Activated CD4-positive, alpha-beta T cell treated with anti-CD3 and anti-CD28 coated beads for 4 hours (primary cell): ENCODE data around the gene TSPEAR.
"Not testable (repeated sequence)": the region's sequence is repeated elsewhere in the genome, so short reads cannot be mapped to it uniquely, and the experiment has no call there.

ENCODE experiments used
- DNase-seq, 2 donors: peaks; one replicate each; pipeline ENCODE4 v3.0.0-alpha.2; 2020

TSPEAR gene

DNA sequence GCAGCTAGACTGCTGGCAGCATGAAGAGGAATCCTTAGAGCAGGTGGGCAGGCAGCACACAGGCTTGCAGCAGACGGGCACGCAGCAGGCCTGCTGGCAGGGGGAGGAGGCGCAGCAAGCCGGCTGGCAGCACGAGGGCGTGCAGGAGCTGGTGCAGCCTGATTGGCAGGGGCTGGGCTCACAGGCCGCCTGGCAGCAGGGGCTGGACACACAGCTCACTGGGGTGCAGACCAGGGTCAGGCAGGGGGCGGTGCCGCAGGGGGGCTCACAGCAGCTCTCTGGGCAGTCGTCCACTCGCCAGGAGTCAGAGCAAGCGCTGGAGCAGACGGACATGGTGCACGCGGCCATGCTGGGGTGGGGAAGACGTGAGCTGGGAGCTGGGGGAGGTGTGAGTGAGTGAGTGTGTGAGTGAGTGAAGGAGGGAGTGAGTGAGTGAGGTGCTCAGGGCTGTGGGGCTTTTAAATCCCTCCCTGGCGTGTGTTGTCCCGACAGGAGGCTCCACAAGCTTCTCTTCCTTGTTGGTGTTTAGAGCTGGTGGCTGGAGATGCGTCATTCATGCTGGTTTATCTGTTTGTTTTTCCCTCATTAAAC lies 131.0 kb downstream of the TSPEAR start, which contains the start of gene KRTAP10-5:
KRTAP10-5 (minus strand) TSS at position 374 of the 591 bp plus-strand sequence; CDS start at position 348, 26 bp downstream.
- DNase-seq = not testable (repeated sequence)

DNA sequence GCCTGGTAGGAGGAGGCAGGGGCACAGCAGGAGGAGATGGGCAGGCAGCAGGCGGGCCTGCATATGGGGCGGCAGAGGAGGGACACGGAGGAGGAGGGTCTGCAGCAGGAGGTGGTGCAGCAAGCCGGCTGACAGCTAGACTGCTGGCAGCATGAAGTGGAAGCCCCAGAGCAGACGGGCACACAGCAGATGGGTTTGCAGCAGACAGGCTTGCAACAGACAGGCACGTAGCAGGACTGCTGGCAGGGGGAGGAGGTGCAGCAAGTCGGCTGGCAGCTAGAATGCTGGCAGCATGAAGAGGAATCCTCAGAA lies 131.6 kb downstream of the TSPEAR start:
- no peak for DNase-seq

DNA sequence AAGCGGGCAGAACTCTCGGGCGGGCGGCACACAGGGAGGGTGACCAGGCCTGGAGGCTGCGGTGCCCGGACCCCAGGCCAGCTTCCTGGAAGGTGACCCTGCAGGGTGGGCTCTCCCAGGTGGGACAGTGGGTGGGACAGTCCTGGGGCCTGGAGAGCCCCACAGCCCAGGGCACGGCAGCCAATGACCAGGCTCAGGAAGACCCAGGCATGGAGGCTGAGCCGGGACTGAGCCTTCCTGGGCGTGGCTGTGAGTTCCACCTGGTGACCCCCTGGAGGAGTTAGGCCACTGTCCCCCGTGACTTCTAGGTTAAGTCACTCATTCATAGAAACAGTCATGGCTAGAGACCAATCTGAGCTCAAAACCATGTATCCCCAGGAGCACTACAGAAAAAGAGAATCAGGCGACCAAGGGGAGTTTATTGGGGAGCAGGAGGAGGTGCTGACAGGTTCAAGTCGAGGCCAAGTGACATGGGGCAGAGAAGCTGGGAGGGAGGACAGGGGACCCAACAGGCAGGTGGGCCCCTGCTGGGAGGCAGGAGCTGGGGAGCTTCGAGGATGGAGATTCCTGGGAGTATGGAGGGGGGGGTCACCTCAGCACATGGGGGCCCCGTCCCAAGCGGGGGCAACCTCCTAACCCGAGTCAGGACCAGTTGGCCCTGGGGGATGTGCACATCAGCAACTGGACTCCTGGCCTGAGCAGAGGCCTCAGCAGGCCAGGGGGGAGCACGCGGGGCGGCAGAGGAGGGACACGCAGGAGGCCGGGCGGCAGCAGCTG lies 132.1 kb downstream of the TSPEAR start:
- DNase-seq = no peak

- DNase-seq = no peak
Observed at GRCh38 chr21:44578371-44579055, 132.9 kb downstream of the TSPEAR start.

DNA sequence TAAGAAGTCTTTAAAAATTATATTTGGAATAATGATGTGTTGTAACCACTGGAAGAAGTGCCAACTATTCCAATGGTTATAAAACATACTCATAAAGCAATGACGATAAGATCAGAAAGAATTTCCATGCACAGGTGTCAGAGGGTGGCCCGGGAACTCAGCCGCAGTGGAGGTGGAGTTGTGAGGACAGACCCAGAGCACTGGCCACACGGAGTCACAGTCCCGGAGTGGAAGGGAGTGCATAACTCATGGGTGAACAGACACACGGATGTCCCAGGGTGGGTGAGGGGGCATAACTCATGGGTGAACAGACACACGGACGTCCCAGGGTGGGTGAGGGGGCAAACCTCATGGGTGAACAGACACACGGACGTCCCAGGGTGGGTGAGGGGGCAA lies 135.3 kb downstream of the TSPEAR start:
- no peak for DNase-seq

DNA sequence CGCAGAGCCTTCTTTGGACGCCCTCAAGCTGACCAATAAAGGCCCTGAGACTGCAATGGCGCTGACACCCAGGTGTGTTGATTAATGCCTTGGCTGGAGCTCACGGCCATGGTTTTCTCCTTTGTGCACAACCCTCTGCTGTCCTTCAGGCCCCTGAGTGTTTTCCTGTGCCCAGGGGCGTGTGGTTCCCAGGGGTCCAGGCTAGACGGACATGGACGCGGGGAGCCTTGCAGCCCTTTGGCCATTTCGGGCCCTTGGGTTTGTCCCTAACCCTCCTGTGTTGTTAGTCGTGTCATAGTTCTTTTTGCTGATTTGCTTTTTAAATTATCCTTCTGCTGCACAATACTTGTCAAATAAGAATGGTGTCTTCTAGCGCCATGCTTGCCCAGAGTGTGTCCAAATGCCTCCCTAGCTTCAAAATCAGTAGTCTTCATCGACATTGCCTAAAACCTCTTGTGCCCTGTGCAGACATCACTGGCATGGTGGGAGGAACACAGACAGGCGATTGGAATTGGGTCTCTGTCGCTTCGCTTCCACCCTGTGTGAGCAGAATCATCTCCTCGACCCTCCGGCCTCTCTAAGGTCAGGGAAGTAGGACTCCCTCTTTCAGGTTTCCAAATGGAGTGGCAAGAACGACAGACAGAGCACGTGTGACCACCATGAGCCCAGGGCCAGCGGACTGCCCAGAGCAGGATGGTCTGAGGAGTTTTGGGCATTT lies 135.9 kb downstream of the TSPEAR start:
- no peak for DNase-seq

DNA sequence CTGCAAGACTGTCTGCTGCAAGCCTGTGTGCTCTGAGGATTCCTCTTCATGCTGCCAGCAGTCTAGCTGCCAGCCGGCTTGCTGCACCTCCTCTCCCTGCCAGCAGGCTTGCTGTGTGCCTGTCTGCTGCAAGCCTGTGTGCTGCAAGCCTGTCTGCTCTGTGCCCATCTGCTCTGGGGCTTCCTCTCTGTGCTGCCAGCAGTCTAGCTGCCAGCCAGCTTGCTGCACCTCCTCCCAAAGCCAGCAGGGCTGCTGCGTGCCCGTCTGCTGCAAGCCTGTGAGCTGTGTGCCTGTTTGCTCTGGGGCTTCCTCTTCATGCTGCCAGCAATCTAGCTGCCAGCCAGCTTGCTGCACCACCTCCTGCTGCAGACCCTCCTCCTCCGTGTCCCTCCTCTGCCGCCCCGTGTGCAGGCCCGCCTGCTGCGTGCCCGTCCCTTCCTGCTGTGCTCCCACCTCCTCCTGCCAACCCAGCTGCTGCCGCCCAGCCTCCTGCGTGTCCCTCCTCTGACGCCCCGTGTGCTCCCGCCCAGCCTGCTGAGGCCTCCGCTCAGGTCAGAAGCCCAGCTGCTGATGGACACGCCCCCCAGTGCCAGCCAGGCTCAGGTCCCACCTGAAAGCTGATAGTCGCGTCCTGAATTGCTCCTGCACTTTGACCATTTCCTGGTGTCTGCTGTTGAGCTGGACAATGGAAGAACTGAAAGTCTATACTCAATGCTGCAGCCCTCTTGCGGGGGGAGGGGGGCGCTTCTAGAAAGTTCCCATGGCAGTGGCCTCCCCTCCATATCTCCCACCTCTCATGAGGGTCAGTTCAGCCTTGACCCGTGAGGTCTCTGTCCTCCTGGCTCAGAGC lies 136.7 kb downstream of the TSPEAR start:
- DNase-seq = no peak

DNA sequence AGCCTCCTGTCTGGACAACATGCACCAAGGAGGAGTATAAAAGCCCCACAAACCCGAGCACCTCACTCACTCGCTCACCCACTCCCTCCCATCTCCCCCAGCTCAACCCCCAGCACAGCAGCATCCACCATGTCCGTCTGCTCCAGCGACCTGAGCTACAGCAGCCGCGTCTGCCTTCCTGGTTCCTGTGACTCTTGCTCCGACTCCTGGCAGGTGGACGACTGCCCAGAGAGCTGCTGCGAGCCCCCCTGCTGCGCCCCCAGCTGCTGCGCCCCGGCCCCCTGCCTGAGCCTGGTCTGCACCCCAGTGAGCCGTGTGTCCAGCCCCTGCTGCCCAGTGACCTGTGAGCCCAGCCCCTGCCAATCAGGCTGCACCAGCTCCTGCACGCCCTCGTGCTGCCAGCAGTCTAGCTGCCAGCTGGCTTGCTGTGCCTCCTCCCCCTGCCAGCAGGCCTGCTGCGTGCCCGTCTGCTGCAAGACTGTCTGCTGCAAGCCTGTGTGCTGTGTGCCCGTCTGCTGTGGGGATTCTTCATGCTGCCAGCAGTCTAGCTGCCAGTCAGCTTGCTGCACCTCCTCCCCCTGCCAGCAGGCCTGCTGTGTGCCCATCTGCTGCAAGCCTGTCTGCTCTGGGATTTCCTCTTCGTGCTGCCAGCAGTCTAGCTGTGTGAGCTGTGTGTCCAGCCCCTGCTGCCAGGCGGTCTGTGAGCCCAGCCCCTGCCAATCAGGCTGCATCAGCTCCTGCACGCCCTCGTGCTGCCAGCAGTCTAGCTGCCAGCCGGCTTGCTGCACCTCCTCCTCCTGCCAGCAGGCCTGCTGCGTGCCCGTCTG lies 137.5 kb downstream of the TSPEAR start, which contains the start of gene KRTAP10-4:
KRTAP10-4 (plus strand) TSS at position 100 of the 827 bp plus-strand sequence; CDS start at position 130, 30 bp downstream.
- DNase-seq = not testable (repeated sequence)

GRCh38 chr21:44572959-44573583 lies 138.3 kb downstream of the TSPEAR start:
- DNase-seq = no peak

GRCh38 chr21:44571844-44572782 lies 139.3 kb downstream of the TSPEAR start:
- no peak for DNase-seq

- no peak for DNase-seq
Observed at GRCh38 chr21:44571296-44571695, 140.1 kb downstream of the TSPEAR start.

DNA sequence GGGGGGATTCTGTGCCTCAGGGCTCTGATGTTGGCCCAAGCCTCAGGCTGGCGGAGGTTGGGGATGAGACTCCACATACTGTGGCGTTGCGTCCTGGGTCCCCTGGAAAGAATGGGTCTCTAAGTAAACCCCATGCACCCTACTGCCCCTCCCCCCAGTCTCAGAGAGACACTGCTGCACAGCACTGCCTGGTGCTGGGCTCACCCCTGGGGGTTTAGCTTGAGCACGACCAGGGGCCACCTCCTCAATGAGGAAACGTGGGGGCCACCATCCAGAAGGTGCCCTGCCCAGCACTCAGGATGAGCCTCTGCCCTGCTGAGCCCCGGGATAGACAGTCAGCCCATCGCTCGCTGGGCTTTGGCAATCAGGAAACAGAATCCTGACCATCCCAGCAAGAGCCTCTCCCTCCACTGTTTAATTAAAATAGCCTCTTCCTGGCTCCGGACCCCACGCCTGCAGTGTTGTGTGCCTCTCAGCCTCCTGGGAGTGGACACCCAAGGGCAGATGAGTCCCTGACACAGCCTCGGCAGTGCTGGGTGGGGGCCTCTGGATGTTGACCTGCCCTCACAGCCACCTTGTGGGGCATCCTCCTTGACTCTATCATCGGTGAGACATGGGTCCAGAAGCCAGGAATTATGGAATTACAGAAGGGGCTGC lies 141.4 kb downstream of the TSPEAR start:
- no peak for DNase-seq

DNA sequence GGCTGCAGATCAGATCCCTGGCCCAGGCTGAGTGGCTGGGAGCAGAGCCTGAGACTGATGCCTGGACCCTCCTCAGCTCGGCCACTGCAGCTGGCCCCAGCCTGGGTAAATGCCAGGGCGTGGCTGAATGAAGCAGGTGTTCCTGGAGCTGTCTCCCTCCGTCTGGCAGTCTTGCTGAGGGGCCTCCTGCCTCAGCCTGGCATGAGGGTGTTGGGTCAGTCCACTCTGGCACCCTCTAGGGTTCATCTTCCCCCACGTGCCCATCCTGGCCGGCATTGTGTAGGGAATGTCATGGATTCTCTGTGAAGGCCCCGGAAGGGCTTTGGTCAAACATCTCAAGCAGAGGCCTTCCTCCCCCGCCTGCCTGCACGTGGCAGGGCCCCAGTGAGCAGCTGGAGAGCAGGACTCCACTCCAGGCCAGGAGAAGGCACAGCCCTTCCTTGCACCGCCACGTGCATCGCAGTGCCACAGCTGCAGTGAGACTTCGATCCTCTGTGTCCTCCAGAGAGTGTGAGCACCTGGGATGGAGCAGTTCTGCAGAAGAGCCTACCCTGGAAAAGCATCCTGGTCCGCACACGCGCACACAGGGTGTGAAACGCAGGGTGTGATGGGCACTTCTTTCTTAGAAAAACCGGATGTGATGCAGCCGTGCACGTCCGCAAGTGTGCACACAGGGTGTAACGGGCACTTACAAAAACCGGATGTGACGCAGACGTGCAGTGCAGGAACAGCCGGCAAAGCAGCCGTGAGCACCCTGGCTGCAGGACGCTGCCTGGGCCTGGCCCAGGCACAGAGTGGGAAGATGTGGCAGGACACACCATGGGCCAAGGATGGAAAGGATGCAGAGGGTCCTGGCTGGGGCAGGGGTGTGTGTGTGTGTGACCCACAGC lies 142.5 kb downstream of the TSPEAR start:
- DNase-seq = no peak

DNA sequence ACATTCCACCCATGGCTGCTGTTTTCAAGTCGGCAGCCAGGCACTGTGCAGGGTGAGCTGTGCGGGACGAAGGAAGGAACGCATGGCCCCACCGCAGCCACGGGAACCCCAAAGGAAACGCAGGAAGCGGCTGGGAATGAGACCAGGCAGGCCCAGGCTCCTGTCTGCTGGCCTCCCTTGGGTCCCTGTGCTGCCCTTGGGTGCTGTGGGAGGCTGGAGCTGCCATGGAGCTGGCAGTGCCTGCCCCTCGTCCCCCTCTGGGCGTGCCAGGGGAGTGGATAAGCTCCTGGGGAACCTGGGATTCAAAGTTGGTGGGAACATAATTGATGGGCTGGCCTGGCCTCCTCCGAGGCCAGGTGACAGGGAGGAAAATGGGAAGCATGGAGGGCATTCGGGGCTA lies 143.1 kb downstream of the TSPEAR start:
- no peak for DNase-seq

DNA sequence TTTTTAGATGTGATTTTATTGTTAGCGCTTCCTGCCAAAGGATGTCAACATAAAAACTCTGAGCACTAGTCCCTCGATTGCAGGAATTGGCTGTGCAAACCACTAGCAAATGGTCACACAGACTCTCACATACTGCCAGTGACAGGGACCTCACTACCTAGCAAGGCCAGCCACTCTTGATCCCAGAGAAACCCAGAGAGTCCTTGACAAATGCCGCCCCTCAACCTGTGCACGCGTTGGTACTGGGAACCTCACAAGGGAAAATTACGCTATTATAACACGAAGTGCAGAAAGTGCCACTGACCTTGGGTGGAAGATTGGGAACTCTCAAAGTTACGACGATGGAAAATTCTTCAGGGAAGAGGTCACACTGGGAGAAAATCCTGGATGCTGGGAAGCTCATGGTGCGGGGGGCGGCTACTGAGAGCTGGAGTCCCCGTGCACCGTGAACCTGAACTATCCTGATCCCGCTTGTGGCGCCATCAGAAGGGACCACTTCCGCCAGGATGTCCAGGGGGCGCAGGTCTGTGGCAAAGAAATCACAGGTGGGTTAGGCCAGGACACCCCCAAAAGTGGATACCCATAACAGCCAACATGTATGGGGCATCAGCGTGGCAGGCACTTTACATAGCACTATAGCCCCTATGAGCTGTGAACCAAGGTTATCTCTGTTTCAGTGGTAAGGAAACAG lies 143.7 kb downstream of the TSPEAR start:
- no peak for DNase-seq

GRCh38 chr21:44566403-44566802 lies 145.0 kb downstream of the TSPEAR start:
- no peak for DNase-seq

DNA sequence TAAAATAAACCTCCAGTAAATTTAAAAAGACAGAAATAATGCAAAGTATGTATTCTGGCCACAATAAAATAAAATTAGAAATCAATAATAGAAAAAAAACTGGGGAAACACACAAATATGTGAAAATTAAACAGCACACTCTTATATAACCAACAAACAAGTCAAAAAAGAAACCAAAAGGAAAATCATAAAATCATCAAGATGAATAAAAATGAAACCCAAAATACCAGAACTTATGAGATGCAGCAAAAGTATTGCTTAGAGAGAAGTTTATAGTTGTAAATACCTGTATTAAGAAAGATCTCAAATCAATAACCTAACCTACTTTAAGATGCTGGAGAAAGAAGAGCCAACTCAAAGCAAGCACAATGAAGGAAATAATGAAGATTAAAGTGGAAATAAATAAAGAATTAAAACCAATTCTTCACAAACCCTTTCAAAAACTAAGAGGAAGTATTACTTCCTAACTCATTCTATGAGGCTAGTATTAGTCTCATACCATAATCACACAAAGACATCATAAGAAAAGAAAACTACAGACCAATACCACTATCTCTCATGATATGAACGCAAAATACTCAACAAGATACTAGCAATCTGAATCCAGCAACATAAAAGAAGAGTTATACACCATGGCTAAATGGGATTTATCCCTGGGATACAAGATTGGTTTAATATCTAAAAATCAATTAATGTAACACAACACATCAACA lies 146.3 kb downstream of the TSPEAR start:
- no peak for DNase-seq
